ENCODE measurements around the gene METRNL.

GRCh38 chr17:83126275-83126811 is 46.9 kb downstream of the METRNL start:
- no peak for TF ChIP-seq CTCF (conservative IDR thresholded peaks at IDR 0.05)
- TF ChIP-seq EZH2 (IDR thresholded peaks at IDR 0.05; ENCODE audit: low read depth) = no peak

Data from PC-9 (cell line).